Upper lobe of left lung (tissue), 4 donors: Measurements from ENCODE around the gene HIVEP3.

Experiments
- POLR2AphosphoS5 ChIP-seq, 2 donors: sonication (generic); formaldehyde crosslinking; IDR thresholded peaks; one replicate each; pipeline ENCODE4 v1.5.1; 2017; ENCODE audit warnings: antibody characterized with exemption in 2 of 2
- TF ChIP-seq, protein P1 (sequence below), 6 experiments: fragments of 450-650 bp in 4 of 6; fragments of 200-600 bp in 2 of 6; sonication (generic) in 2 of 6; IDR thresholded peaks; one replicate each; pipeline ENCODE4 v1.5.1; 2016 to 2019; ENCODE audit warnings: antibody characterized with exemption in 6 of 6

GRCh38 chr1:41754540-41754939 lies 164.2 kb downstream of the HIVEP3 start:
- TF ChIP-seq, protein P1, sequence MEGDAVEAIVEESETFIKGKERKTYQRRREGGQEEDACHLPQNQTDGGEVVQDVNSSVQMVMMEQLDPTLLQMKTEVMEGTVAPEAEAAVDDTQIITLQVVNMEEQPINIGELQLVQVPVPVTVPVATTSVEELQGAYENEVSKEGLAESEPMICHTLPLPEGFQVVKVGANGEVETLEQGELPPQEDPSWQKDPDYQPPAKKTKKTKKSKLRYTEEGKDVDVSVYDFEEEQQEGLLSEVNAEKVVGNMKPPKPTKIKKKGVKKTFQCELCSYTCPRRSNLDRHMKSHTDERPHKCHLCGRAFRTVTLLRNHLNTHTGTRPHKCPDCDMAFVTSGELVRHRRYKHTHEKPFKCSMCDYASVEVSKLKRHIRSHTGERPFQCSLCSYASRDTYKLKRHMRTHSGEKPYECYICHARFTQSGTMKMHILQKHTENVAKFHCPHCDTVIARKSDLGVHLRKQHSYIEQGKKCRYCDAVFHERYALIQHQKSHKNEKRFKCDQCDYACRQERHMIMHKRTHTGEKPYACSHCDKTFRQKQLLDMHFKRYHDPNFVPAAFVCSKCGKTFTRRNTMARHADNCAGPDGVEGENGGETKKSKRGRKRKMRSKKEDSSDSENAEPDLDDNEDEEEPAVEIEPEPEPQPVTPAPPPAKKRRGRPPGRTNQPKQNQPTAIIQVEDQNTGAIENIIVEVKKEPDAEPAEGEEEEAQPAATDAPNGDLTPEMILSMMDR (IDR thresholded peaks at IDR 0.05) = no peak
- TF ChIP-seq POLR2AphosphoS5 (IDR thresholded peaks at IDR 0.05) = no peak
